K562 (cell line): Measurements from ENCODE around the gene COL8A2. TPM values are rescaled to one million over a fixed set of nuclear protein-coding genes. Genes with fewer than 3 reads are reported as not detected.

Source experiments
- CBX5 ChIP-seq: IDR thresholded peaks from 2 replicates; pipeline ENCODE4 v1.6.1; 2014; ENCODE audit warnings: low read depth, borderline replicate concordance
- KLF1 ChIP-seq: fragments of 450-650 bp; IDR thresholded peaks from 2 replicates; pipeline ENCODE4 v1.6.1; 2016; ENCODE audit warnings: missing genetic modification characterization, missing compliant biosample characterization
- TRIM24 ChIP-seq, 2 experiments: fragments of 450-650 bp; IDR thresholded peaks; 2 replicates each; pipeline ENCODE4 v1.6.1; 2016
- ZNF695 ChIP-seq: fragments of 450-650 bp; formaldehyde crosslinking; IDR thresholded peaks from 2 replicates; pipeline ENCODE4 v1.4.0; 2020; ENCODE audit warnings: mild to moderate bottlenecking, moderate library complexity
- polyA plus RNA-seq, 8 experiments: library from polyadenylated mRNA; depleted of rRNA in 4 of 8; stranded (reverse) in 5 of 8; unstranded in 3 of 8; fragments of >200 nt; fragmentation: Nextera tagmentation in 2 of 8; fragmentation: Illumina TruSeq in 1 of 8; extraction: Ambion mirVana in 2 of 8; extraction: Trizol in 1 of 8; gene quantifications; 2 replicates each; pipeline versions ENCODE4 v1.2.1 to v1.2.3, GENCODE V29; 2011 to 2014; ENCODE audit warnings: inconsistent platforms in 1 of 8, missing spikeins in 1 of 8
- total RNA-seq, 7 experiments: library from RNA; depleted of rRNA in 6 of 7; stranded (reverse); fragments of >200 nt in 6 of 7; fragmentation: Illumina TruSeq in 2 of 7; extraction: Trizol in 2 of 7; gene quantifications; 2 replicates each; pipeline versions ENCODE4 v1.2.1 to v1.2.3, GENCODE V29; 2011 to 2021; ENCODE audit warnings: low replicate concordance in 1 of 7
- TF ChIP-seq, protein P1 (sequence below), 2 experiments: fragments of 450-650 bp in 1 of 2; sonication (generic) in 1 of 2; formaldehyde crosslinking in 1 of 2; IDR thresholded peaks; 2 replicates each; pipeline versions ENCODE4 v1.7.1 to v1.9.0; 2016 to 2022; ENCODE audit warnings: inconsistent platforms in 1 of 2, mild to moderate bottlenecking in 1 of 2, missing genetic modification reagents in 1 of 2

The COL8A2 gene
- total and polyA plus RNA-seq, 9 of the 15 experiments (the other 6 are each of a cell fraction or from before 2014, with no cell fraction given), result 0.03 to 0.14 (median 0.04) TPM; not detected in 5

DNA sequence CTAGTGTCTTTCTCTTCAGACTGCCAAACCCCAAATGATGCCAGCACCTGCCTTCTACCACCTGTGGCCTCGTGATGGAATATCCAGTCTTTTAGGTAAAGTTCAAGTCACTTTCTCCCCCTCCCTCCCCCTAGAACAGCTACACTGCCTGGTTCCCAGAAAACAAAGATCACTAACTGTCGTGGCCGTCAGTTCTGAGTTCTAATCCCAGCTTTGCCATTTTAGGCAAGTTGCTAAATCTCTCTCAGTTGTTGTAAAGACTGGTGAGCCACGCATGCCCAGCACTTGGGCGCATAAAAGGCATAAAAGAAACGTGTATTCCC, 24.9 kb upstream of the COL8A2 start (continued):
- TF ChIP-seq, protein P1, sequence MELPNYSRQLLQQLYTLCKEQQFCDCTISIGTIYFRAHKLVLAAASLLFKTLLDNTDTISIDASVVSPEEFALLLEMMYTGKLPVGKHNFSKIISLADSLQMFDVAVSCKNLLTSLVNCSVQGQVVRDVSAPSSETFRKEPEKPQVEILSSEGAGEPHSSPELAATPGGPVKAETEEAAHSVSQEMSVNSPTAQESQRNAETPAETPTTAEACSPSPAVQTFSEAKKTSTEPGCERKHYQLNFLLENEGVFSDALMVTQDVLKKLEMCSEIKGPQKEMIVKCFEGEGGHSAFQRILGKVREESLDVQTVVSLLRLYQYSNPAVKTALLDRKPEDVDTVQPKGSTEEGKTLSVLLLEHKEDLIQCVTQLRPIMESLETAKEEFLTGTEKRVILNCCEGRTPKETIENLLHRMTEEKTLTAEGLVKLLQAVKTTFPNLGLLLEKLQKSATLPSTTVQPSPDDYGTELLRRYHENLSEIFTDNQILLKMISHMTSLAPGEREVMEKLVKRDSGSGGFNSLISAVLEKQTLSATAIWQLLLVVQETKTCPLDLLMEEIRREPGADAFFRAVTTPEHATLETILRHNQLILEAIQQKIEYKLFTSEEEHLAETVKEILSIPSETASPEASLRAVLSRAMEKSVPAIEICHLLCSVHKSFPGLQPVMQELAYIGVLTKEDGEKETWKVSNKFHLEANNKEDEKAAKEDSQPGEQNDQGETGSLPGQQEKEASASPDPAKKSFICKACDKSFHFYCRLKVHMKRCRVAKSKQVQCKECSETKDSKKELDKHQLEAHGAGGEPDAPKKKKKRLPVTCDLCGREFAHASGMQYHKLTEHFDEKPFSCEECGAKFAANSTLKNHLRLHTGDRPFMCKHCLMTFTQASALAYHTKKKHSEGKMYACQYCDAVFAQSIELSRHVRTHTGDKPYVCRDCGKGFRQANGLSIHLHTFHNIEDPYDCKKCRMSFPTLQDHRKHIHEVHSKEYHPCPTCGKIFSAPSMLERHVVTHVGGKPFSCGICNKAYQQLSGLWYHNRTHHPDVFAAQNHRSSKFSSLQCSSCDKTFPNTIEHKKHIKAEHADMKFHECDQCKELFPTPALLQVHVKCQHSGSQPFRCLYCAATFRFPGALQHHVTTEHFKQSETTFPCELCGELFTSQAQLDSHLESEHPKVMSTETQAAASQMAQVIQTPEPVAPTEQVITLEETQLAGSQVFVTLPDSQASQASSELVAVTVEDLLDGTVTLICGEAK (IDR thresholded peaks at IDR 0.05), result no peak
- TF ChIP-seq, protein P1 (CRISPR knock-in tag; IDR thresholded peaks at IDR 0.05), result peak; percentile 27; the same call in 1 of the 2 replicates
- TF ChIP-seq KLF1 (tag), result no peak
- TF ChIP-seq CBX5, result no peak
- no peak for TF ChIP-seq TRIM24 (IDR thresholded peaks at IDR 0.05)
- TF ChIP-seq ZNF695 (CRISPR knock-in tag), result no peak
- TF ChIP-seq, all 486 proteins: peak for 21
